GM12878 (cell line): Measurements from ENCODE around the gene NOL4L.

ENCODE experiments used
- ATF2 ChIP-seq: IDR thresholded peaks from 2 replicates; pipeline ENCODE4 v1.6.1; 2012; ENCODE audit warnings: low read length, inconsistent platforms
- BMI1 ChIP-seq: fragments of 450-650 bp; IDR thresholded peaks from 2 replicates; pipeline ENCODE4 v1.6.1; 2016; ENCODE audit warnings: mild to moderate bottlenecking, moderate library complexity, borderline replicate concordance
- CTCF ChIP-seq, 3 experiments: IDR thresholded peaks in 2 of 3; conservative IDR thresholded peaks in 1 of 3; 2 replicates each; pipeline ENCODE4 v1.5.1; 2011; ENCODE audit warnings: low read depth in 3 of 3, low read length in 3 of 3, mild to moderate bottlenecking in 3 of 3, control low read depth in 2 of 3, moderate library complexity in 2 of 3, inconsistent platforms in 1 of 3, mixed read lengths in 1 of 3; ENCODE audit not compliant: control insufficient read depth in 2 of 3, insufficient read depth in 1 of 3; ENCODE audit errors: extremely low read depth in 1 of 3
- JUND ChIP-seq: IDR thresholded peaks from 2 replicates; pipeline ENCODE4 v1.6.1; 2012; ENCODE audit warnings: low read depth, mild to moderate bottlenecking, low read length, improper control_type of control experiment, moderate library complexity
- NFYA ChIP-seq: IDR thresholded peaks from 2 replicates; pipeline ENCODE4 v1.6.1; 2011; ENCODE audit warnings: low read depth, mild to moderate bottlenecking, low read length, improper control_type of control experiment, borderline replicate concordance

GRCh38 chr20:32440758-32441078 lies 144.4 kb downstream of the NOL4L start:
- TF ChIP-seq CTCF (IDR thresholded peaks at IDR 0.05 in 2 of 3, conservative IDR thresholded peaks at IDR 0.05 in 1 of 3; ENCODE audit: control insufficient read depth in 2 of 3, extremely low read depth in 1 of 3, insufficient read depth in 1 of 3, low read depth in 3 of 3, low read length in 3 of 3) (no peak), ATF2 (no peak), NFYA (no peak), BMI1 (no peak), JUND (no peak)
